Neural progenitor cell (in vitro differentiated cells): ENCODE results near the gene HECTD3. TPM values are rescaled to one million over a fixed set of nuclear protein-coding genes. Genes with fewer than 3 reads are reported as not detected.

Source experiments
- DNase-seq: peaks from one replicate; pipeline ENCODE4 v3.0.0-alpha.2; 2016; ENCODE audit warnings: low spot score
- H2AFZ ChIP-seq: fragments of 200-600 bp; sonication (generic); replicated peaks from 2 replicates; pipeline ENCODE4 v1.6.1; 2016; ENCODE audit warnings: antibody characterized with exemption
- H3F3A ChIP-seq: fragments of 200-600 bp; sonication (generic); 2 replicates; pipeline ENCODE4 v1.6.1; 2016; ENCODE audit warnings: antibody characterized with exemption, low read depth
- H3K27ac ChIP-seq: fragments of 200-600 bp; sonication (generic); 2 replicates; pipeline ENCODE4 v1.5.1; 2016; ENCODE audit warnings: mild to moderate bottlenecking
- H3K27me3 ChIP-seq: fragments of 200-600 bp; sonication (generic); 2 replicates; pipeline ENCODE4 v1.6.1; 2016; ENCODE audit warnings: mild to moderate bottlenecking, moderate library complexity
- H3K36me3 ChIP-seq: fragments of 200-600 bp; sonication (generic); 2 replicates; pipeline ENCODE4 v1.5.1; 2016
- H3K4me1 ChIP-seq: fragments of 200-600 bp; sonication (generic); 2 replicates; pipeline ENCODE4 v1.6.1; 2016; ENCODE audit warnings: mixed run types
- H3K4me2 ChIP-seq: fragments of 200-600 bp; sonication (generic); 2 replicates; pipeline ENCODE4 v1.6.1; 2016
- H3K4me3 ChIP-seq: fragments of 200-600 bp; sonication (generic); 2 replicates; pipeline ENCODE4 v1.5.1; 2016
- H3K79me2 ChIP-seq: fragments of 200-600 bp; sonication (generic); 2 replicates; pipeline ENCODE4 v1.6.1; 2016; ENCODE audit warnings: low read depth
- H3K9ac ChIP-seq: fragments of 200-600 bp; sonication (generic); 2 replicates; pipeline ENCODE4 v1.6.1; 2016
- H3K9me3 ChIP-seq: fragments of 200-600 bp; sonication (generic); 2 replicates; pipeline ENCODE4 v1.5.1; 2016; ENCODE audit warnings: low read depth
- H4K20me1 ChIP-seq: fragments of 200-600 bp; sonication (generic); 2 replicates; pipeline ENCODE4 v1.6.1; 2016; ENCODE audit warnings: low read depth
- H3K27ac Mint-ChIP-seq: 3 replicates; pipeline ENCODE4 v1.8.0; 2021; ENCODE audit warnings: mixed read lengths
- H3K27me3 Mint-ChIP-seq: 2 replicates; pipeline ENCODE4 v1.8.0; 2022; ENCODE audit warnings: low read depth, mild to moderate bottlenecking, inconsistent platforms, moderate library complexity, mixed read lengths; ENCODE audit not compliant: insufficient read depth
- H3K36me3 Mint-ChIP-seq: 3 replicates; pipeline ENCODE4 v1.8.0; 2021; ENCODE audit warnings: mixed read lengths
- H3K4me1 Mint-ChIP-seq: 3 replicates; pipeline ENCODE4 v1.8.0; 2021; ENCODE audit warnings: mixed read lengths
- H3K4me3 Mint-ChIP-seq: 3 replicates; pipeline ENCODE4 v1.8.0; 2021; ENCODE audit warnings: mild to moderate bottlenecking, moderate library complexity, mixed read lengths
- H3K9me3 Mint-ChIP-seq: 3 replicates; pipeline ENCODE4 v1.8.0; 2020; ENCODE audit warnings: mixed read lengths
- EZH2 ChIP-seq: fragments of 200-600 bp; sonication (generic); IDR thresholded peaks from 2 replicates; pipeline ENCODE4 v1.6.1; 2017; ENCODE audit warnings: antibody characterized with exemption, mild to moderate bottlenecking, moderate library complexity
- EZH2phosphoT487 ChIP-seq: fragments of 200-600 bp; sonication (generic); IDR thresholded peaks from 2 replicates; pipeline ENCODE4 v1.6.1; 2017; ENCODE audit warnings: antibody characterized with exemption
- total RNA-seq: library from RNA; depleted of rRNA; stranded (reverse); fragments of >200 nt; gene quantifications from 2 replicates; pipeline ENCODE4 v1.2.3, GENCODE V29; 2015; ENCODE audit warnings: low replicate concordance
- TF ChIP-seq, protein P1 (sequence below): fragments of 200-600 bp; sonication (generic); IDR thresholded peaks from 2 replicates; pipeline ENCODE4 v1.5.1; 2017; ENCODE audit warnings: antibody characterized with exemption, mild to moderate bottlenecking

Gene HECTD3
- total RNA-seq, 1 donor from 2014 or later, result 13.1 TPM

DNA sequence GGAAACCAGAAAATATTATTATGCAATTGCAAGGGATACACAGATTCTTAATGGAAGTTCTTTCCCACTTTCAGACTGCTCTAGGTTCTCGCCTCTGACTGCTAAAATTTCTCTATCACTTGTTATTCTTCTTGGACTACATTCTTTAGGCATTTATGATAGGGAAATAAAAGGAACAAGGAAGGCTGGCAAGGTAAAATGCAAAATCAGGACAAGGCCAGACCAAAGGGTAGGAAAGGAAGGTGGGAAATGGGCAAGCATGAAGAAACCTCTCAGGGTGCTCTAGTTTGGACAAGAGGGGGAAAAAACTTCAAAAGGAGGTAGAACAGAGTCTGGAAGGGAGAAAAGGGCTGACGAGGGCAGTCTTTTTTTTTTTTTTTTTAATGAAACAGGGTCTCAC is 27.1 kb upstream of the HECTD3 start:
- Histone ChIP-seq H4K20me1 (no peaks in the 10 kb centered on the region), H3K4me2 (no peak overlapping the region), H2AFZ (no peak overlapping the region), H3F3A (no peaks in the 10 kb centered on the region), H3K79me2 (no peaks in the 10 kb centered on the region), H3K9ac (no peak overlapping the region), H3K4me3 (no peak overlapping the region), H3K9me3 (no peaks in the 10 kb centered on the region), H3K27me3 (no peaks in the 10 kb centered on the region), H3K4me1 (no peaks in the 10 kb centered on the region), H3K27ac (no peak overlapping the region), H3K36me3 (no peaks in the 10 kb centered on the region)
- no peaks in the 10 kb centered on the region for H3K9me3 Mint-ChIP-seq
- H3K27ac Mint-ChIP-seq, result no peak overlapping the region
- H3K27me3 Mint-ChIP-seq, result no peaks in the 10 kb centered on the region
- H3K4me3 Mint-ChIP-seq, result no peak overlapping the region
- no peak for DNase-seq
- TF ChIP-seq EZH2phosphoT487 (no peak), EZH2 (no peak)
- TF ChIP-seq, protein P1, sequence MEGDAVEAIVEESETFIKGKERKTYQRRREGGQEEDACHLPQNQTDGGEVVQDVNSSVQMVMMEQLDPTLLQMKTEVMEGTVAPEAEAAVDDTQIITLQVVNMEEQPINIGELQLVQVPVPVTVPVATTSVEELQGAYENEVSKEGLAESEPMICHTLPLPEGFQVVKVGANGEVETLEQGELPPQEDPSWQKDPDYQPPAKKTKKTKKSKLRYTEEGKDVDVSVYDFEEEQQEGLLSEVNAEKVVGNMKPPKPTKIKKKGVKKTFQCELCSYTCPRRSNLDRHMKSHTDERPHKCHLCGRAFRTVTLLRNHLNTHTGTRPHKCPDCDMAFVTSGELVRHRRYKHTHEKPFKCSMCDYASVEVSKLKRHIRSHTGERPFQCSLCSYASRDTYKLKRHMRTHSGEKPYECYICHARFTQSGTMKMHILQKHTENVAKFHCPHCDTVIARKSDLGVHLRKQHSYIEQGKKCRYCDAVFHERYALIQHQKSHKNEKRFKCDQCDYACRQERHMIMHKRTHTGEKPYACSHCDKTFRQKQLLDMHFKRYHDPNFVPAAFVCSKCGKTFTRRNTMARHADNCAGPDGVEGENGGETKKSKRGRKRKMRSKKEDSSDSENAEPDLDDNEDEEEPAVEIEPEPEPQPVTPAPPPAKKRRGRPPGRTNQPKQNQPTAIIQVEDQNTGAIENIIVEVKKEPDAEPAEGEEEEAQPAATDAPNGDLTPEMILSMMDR, result no peak
- H3K4me1 Mint-ChIP-seq, result no peaks in the 10 kb centered on the region
- peaks cover 7% of the 10 kb centered on the region for H3K36me3 Mint-ChIP-seq

DNA sequence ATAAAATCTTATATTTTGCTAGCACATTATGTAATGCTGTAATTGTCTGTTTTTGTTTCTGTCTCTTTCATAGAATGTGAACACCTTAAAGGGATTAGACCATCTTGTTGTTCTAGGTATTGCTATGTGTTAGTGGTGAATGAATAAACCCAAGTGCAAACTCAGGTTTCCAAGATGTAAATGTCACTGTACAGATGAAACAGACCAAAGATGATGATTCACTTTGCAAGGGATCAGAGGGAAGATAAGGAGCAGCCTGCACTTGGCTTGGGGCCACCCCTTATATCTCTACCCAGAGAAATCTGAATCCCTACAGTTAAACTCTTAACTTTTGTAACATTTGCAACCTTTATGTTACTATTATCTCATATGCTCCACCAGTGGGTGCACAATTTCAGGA is 26.3 kb upstream of the HECTD3 start:
- no peaks in the 10 kb centered on the region for H3K27me3 Mint-ChIP-seq
- Histone ChIP-seq H3K36me3 (no peaks in the 10 kb centered on the region), H3K27me3 (no peaks in the 10 kb centered on the region), H3K9ac (no peak overlapping the region), H4K20me1 (no peaks in the 10 kb centered on the region), H3K27ac (no peak overlapping the region), H3K79me2 (no peaks in the 10 kb centered on the region), H3K4me3 (no peak overlapping the region), H3K9me3 (no peaks in the 10 kb centered on the region), H3F3A (no peaks in the 10 kb centered on the region), H3K4me1 (no peaks in the 10 kb centered on the region), H2AFZ (no peak overlapping the region), H3K4me2 (no peak overlapping the region)
- H3K27ac Mint-ChIP-seq, result no peak overlapping the region
- no peaks in the 10 kb centered on the region for H3K9me3 Mint-ChIP-seq
- peaks cover 7% of the 10 kb centered on the region for H3K36me3 Mint-ChIP-seq
- no peak for TF ChIP-seq EZH2
- no peak overlapping the region for H3K4me3 Mint-ChIP-seq
- H3K4me1 Mint-ChIP-seq, result no peaks in the 10 kb centered on the region
- DNase-seq, result no peak

DNA sequence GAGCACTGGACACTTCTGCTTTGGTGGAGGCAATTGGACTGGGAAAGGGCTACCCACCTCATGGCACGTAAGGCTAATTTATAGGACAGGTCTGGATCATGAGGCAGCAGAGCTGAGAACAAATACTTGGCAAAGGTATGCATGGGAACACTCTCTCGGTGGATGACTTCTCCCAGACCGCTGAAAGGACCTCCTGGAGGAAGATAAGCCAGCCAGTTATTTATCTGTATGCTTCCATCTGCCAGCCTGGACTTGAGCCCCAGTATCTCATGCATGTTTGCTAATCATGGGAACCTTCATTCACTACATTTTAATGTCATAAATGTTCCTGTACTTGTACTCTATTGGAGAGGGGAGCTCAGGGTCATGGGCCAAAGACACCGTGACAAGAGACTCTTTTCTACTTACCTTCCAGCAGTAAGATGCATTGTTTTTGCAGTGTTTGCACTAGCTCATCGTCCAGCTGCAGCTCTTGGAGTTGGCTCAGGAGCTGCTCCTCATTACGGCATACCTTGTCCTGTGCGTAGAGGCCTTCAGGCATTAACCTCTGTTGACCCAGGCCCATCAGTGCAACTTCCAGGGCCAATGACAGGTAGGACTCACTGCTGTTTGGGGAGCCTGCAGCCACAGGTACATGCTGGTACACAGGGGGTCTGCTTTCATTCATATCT is 24.6 kb upstream of the HECTD3 start:
- TF ChIP-seq EZH2, result no peak
- TF ChIP-seq, protein P1, result no peak
- TF ChIP-seq EZH2phosphoT487, result no peak
- Histone ChIP-seq H2AFZ (no peak overlapping the region), H3K4me1 (no peaks in the 10 kb centered on the region), H3K9ac (no peak overlapping the region), H3K27me3 (no peaks in the 10 kb centered on the region), H3K79me2 (no peaks in the 10 kb centered on the region), H4K20me1 (no peaks in the 10 kb centered on the region), H3K27ac (no peak overlapping the region), H3F3A (no peaks in the 10 kb centered on the region), H3K4me3 (no peak overlapping the region), H3K36me3 (no peaks in the 10 kb centered on the region), H3K9me3 (no peaks in the 10 kb centered on the region), H3K4me2 (no peak overlapping the region)
- Mint-ChIP-seq H3K4me1 (no peaks in the 10 kb centered on the region), H3K4me3 (no peak overlapping the region), H3K9me3 (no peaks in the 10 kb centered on the region), H3K27me3 (no peaks in the 10 kb centered on the region), H3K36me3 (peaks cover 7% of the 10 kb centered on the region), H3K27ac (no peak overlapping the region)
- no peak for DNase-seq

DNA sequence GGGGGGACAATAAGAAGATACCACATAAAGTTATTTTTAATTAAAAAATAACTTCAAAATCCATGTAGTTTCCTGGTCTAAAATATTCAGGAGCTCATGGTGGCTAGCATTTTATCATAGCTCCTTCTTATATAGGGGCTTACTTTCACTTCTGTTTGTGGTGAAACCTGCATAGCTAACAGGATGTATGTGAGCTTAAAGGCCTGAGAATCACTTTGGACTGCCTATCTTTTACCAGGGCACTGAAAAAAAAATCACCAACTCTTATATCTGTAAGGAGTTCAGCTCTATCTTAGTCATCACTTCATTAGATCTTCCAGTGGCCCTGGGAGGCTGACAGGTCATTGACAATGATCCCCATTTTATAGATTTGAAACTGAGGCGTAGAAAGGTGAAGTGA is 22.2 kb upstream of the HECTD3 start:
- Histone ChIP-seq H3F3A (no peaks in the 10 kb centered on the region), H3K27ac (no peak overlapping the region), H3K9me3 (no peaks in the 10 kb centered on the region), H3K27me3 (no peaks in the 10 kb centered on the region), H4K20me1 (no peaks in the 10 kb centered on the region), H3K4me3 (no peak overlapping the region), H3K79me2 (no peaks in the 10 kb centered on the region), H2AFZ (no peak overlapping the region), H3K4me1 (no peaks in the 10 kb centered on the region), H3K4me2 (no peak overlapping the region), H3K36me3 (no peaks in the 10 kb centered on the region), H3K9ac (no peak overlapping the region)
- no peak for DNase-seq
- Mint-ChIP-seq H3K4me3 (no peak overlapping the region), H3K9me3 (no peaks in the 10 kb centered on the region), H3K27me3 (no peaks in the 10 kb centered on the region), H3K36me3 (peaks cover 9% of the 10 kb centered on the region), H3K27ac (no peak overlapping the region), H3K4me1 (no peaks in the 10 kb centered on the region)
- no peak for TF ChIP-seq EZH2
- no peak for TF ChIP-seq EZH2phosphoT487
- TF ChIP-seq, protein P1, result no peak
